ENCODE results near the gene TAF4B.

GRCh38 chr18:26418225-26418624 lies 192.0 kb downstream of the TAF4B start:
- TF ChIP-seq, protein P1, sequence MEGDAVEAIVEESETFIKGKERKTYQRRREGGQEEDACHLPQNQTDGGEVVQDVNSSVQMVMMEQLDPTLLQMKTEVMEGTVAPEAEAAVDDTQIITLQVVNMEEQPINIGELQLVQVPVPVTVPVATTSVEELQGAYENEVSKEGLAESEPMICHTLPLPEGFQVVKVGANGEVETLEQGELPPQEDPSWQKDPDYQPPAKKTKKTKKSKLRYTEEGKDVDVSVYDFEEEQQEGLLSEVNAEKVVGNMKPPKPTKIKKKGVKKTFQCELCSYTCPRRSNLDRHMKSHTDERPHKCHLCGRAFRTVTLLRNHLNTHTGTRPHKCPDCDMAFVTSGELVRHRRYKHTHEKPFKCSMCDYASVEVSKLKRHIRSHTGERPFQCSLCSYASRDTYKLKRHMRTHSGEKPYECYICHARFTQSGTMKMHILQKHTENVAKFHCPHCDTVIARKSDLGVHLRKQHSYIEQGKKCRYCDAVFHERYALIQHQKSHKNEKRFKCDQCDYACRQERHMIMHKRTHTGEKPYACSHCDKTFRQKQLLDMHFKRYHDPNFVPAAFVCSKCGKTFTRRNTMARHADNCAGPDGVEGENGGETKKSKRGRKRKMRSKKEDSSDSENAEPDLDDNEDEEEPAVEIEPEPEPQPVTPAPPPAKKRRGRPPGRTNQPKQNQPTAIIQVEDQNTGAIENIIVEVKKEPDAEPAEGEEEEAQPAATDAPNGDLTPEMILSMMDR (IDR thresholded peaks at IDR 0.05; ENCODE audit: insufficient read depth, low read depth, low read length), result no peak
- no peak for TF ChIP-seq EZH2 (IDR thresholded peaks at IDR 0.05; ENCODE audit: insufficient read depth, low read length)
